ENCODE results near the gene WDR70. TPM values are rescaled to one million over a fixed set of nuclear protein-coding genes. Genes with fewer than 3 reads are reported as not detected.
"Not testable (repeated sequence)": the region's sequence is repeated elsewhere in the genome, so short reads cannot be mapped to it uniquely, and the experiment has no call there.

WDR70 gene
- polyA plus RNA-seq (2012; ENCODE audit: low read depth, missing spikeins) = 25.3 TPM

DNA sequence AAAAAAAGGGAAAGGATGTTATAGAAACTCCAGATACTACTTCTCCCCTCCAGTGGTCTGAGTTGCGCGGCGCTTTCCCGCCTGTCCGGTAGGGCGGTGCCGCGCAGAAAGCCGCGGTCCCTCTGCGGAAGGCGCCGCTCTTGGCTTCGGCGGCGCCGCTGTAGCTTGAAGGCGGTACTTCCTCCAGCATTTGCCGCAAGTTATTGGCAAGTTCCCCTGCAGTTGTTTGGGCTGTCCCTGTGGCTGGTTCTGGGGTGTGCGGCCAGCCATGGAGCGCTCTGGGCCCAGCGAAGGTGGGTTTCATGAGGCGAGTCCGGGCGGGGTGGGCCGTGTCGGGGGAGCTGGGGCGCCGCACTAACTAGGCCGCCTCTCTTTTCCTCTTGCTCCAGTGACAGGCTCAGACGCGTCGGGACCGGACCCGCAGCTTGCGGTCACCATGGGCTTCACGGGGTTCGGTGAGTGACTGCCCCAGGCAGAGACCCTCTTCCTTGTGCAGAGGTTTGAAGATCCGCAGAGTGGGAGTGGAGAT lies at the start of gene WDR70:
WDR70 (plus strand) TSS at position 219 of the 529 bp plus-strand sequence; CDS start at position 269, 50 bp downstream.
- DNase-seq (ENCODE audit: insufficient read length, low spot score) (peak; percentile 61), FAIRE-seq (peak; percentile 96)
- peak; percentile 80 for TF ChIP-seq POLR2AphosphoS5 (IDR thresholded peaks at IDR 0.05; ENCODE audit: low read depth, low read length)
- TF ChIP-seq TAF1 (IDR thresholded peaks at IDR 0.05; ENCODE audit: low read depth, low read length) = peak; percentile 80
- peak; percentile 80 for TF ChIP-seq POLR2A (IDR thresholded peaks at IDR 0.05; ENCODE audit: low read depth, low read length)
- TF ChIP-seq SPI1 (IDR thresholded peaks at IDR 0.05; ENCODE audit: low read depth, low read length) = peak; percentile 16; the same call in 1 of the 2 replicates

DNA sequence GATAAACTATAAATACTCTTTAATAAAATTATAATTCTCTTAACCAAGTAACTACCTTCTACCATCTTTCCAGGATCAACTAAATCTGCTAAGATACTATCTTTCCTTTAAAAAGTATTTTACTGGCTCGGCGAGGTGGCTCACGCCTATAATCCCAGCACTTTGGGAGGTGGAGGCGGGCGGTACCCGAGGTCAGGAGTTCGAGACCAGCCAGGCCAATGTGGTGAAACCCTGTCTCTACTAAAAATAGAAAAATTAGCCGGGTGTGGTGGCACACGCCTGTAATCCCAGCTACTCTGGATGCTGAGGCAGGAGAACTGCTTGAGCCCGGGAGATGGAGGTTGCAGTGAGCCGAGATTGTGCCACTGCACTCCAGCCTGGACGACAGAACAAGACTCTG lies 44.4 kb upstream of the WDR70 start:
- not testable (repeated sequence) for DNase-seq (ENCODE audit: insufficient read length, low spot score); FAIRE-seq

- not testable (repeated sequence) for FAIRE-seq
These were observed 36.4 kb upstream of the WDR70 start for GRCh38 chr5:37342741-37343140.

DNA sequence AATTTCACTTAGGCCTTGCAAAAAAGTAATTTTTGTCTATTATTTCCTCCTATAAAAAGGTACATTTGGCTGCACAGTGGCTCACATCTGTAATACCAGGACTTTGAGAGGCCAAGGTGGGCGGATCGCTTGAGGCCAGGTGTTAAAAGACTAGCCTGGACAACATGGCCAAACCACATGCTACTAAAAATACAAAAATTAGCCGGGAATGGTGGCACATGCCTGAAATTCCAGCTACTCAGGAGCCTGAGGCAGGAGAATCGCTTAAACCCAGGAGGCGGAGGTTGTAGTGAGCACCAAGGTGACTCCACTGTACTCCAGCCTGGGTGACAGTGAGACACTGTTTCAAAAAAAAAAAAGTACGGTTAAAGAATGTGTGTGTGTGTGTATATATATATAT lies 24.0 kb upstream of the WDR70 start:
- DNase-seq (ENCODE audit: insufficient read length, low spot score) = no peak
- FAIRE-seq = no peak

More at GRCh38 chr5:37342741-37343140, 36.4 kb upstream of the WDR70 start:
- DNase-seq (ENCODE audit: insufficient read length, low spot score) = not testable (repeated sequence)

DNA sequence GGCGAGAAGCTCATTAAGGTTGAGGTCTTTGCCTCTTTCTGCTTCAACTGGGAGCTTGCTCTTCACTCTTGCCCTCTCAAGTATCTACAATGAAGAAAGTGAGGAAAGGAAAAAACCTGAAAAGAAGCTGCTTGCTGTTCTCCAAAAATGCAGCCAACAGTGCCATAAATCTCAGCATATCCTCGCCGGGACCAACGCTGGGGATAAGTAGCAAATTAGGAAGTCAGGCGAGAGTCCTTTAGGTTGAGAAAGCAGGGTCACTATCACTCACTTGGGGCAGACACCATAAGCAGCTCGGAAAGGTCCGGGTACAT lies 8.6 kb upstream of the WDR70 start:
- no peak for TF ChIP-seq POLR2AphosphoS5 (IDR thresholded peaks at IDR 0.05; ENCODE audit: low read depth, low read length)
- TF ChIP-seq TAF1 (IDR thresholded peaks at IDR 0.05; ENCODE audit: low read depth, low read length) = no peak
- TF ChIP-seq POLR2A (IDR thresholded peaks at IDR 0.05; ENCODE audit: low read depth, low read length) = no peak
- TF ChIP-seq SPI1 (IDR thresholded peaks at IDR 0.05; ENCODE audit: low read depth, low read length) = no peak
- no peak for TF ChIP-seq POU2F2 (IDR thresholded peaks at IDR 0.05; ENCODE audit: low read depth, low read length)
- TF ChIP-seq PAX5 (IDR thresholded peaks at IDR 0.05; ENCODE audit: insufficient read depth, low read length, severe bottlenecking) = no peak
- FAIRE-seq = no peak
- no peak for DNase-seq (ENCODE audit: insufficient read length, low spot score)

More for the DNA sequence above, 24.0 kb upstream of the WDR70 start:
- TF ChIP-seq POLR2A (IDR thresholded peaks at IDR 0.05; ENCODE audit: low read depth, low read length) (no peak), POU2F2 (IDR thresholded peaks at IDR 0.05; ENCODE audit: low read depth, low read length) (no peak), SPI1 (IDR thresholded peaks at IDR 0.05; ENCODE audit: low read depth, low read length) (no peak), PAX5 (IDR thresholded peaks at IDR 0.05; ENCODE audit: insufficient read depth, low read length, severe bottlenecking) (no peak), TAF1 (IDR thresholded peaks at IDR 0.05; ENCODE audit: low read depth, low read length) (no peak), POLR2AphosphoS5 (IDR thresholded peaks at IDR 0.05; ENCODE audit: low read depth, low read length) (no peak)

DNA sequence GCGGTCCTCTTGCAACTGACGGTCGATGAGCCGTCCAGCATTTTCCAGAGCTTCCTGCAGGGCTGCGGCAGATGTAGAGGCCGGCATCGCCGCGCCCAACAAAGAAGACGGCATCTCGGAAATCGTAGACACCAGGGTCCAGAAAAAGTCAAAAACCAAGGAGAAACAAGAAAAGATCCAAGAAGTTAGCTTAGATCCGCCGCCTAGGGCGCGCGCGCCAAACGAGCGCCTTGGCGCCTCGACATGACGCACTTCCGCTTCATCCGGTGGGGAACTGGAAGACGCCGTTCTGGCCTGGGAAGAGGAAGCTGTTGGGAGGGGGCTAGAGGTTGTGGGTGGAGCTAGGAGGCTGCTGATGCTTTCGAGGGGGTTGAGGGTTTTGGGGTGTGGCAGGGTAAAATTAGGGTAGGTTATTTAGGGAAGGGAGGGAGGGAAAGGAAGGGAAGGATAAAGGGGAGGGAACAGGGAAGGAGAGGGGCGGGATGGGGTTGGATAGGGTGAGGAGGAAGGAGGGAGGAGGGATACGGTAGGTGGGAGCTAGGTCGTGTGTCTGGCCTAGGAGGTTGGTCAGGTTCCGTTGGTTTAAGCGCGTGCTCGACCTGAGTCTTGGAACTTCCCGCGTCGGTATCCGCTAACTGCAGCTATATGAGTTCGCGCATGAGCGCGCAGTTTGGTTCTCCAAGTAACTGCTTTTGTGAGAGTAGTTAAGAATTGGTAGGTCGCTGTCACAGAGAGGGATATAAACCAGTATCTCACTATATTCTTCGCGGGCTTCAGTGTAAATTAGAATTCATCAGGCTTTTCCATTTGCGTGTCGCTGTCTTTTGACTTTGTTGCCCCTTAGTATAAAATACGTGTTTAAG lies 8.0 kb upstream of the WDR70 start, which contains the start of gene NUP155:
NUP155 (minus strand) TSS at position 243 of the 863 bp plus-strand sequence; CDS start at position 114, 129 bp downstream.
- TF ChIP-seq PAX5 (IDR thresholded peaks at IDR 0.05; ENCODE audit: insufficient read depth, low read length, severe bottlenecking) = peak; percentile 23
- no peak; the same call in 1 of the 2 replicates for TF ChIP-seq POU2F2 (IDR thresholded peaks at IDR 0.05; ENCODE audit: low read depth, low read length)
- peak; percentile 94 for TF ChIP-seq POLR2A (IDR thresholded peaks at IDR 0.05; ENCODE audit: low read depth, low read length)
- TF ChIP-seq SPI1 (IDR thresholded peaks at IDR 0.05; ENCODE audit: low read depth, low read length) = peak; percentile 84
- TF ChIP-seq POLR2AphosphoS5 (IDR thresholded peaks at IDR 0.05; ENCODE audit: low read depth, low read length) = peak; percentile 93
- peak; percentile 85 for TF ChIP-seq TAF1 (IDR thresholded peaks at IDR 0.05; ENCODE audit: low read depth, low read length)
- DNase-seq (ENCODE audit: insufficient read length, low spot score) (peak; percentile 75), FAIRE-seq (peak; percentile 98)

DNA sequence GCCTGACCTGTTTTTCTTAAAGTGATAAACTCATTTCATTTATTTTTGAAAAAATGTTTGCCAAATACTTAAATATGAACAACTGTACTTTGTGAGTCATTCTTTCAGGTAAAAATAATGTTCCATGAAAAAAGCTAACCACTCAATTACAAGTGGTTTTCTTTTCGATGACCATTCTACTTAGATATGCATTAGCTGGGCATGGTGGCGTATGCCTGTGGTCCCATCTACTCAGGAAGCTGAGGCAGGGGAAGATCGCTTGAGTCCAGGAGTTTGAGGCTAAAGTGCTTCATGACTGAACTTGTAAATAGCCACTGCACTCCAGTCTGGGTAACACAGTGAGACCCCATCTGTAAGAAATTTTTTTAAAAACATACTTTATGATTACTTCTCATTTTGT lies 4.0 kb upstream of the WDR70 start:
- TF ChIP-seq POLR2AphosphoS5 (IDR thresholded peaks at IDR 0.05; ENCODE audit: low read depth, low read length) (no peak), POLR2A (IDR thresholded peaks at IDR 0.05; ENCODE audit: low read depth, low read length) (no peak)
- DNase-seq (ENCODE audit: insufficient read length, low spot score) (no peak), FAIRE-seq (no peak)

GRCh38 chr5:37378066-37378465 lies 1.1 kb upstream of the WDR70 start:
- not testable (repeated sequence) for DNase-seq (ENCODE audit: insufficient read length, low spot score); FAIRE-seq

DNA sequence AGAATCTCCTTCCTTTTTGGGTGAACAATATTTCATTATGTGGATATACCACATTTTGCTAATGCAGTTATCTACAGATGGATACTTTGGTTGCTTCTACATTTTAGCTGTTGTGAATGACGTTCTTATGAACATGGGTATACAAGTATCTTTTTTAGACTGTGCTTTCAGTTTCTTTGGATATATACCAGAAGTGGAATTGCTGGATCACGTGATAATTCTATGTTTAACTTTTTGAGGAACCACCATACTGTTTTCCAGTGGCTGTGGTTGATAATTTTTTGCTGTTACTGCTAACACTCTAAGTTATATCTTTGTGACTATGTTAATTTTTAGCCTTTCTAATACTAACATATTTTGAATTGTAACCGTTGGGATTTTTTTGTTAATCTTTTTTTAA lies 12.5 kb downstream of the WDR70 start:
- no peak for DNase-seq (ENCODE audit: insufficient read length, low spot score)
- TF ChIP-seq POLR2A (IDR thresholded peaks at IDR 0.05; ENCODE audit: low read depth, low read length) (no peak), PAX5 (IDR thresholded peaks at IDR 0.05; ENCODE audit: insufficient read depth, low read length, severe bottlenecking) (no peak), TAF1 (IDR thresholded peaks at IDR 0.05; ENCODE audit: low read depth, low read length) (no peak)

DNA sequence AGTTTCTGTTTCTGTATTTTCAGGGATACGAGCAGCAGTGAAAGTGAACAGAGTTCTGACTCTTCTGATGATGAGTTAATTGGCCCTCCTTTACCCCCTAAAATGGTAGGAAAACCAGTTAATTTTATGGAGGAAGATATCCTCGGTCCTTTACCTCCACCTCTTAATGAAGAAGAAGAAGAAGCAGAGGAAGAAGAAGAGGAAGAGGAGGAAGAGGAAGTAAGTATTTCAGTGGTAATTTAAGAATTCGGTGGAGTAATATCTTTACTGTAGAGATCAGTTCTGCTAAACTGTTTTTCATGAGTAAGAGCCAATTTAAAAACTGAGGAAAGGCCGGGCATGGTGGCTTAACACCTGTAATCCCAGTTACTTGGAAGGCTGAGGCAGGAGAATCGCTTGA lies 17.2 kb downstream of the WDR70 start:
- DNase-seq (ENCODE audit: insufficient read length, low spot score) = no peak
- no peak for FAIRE-seq
- TF ChIP-seq POLR2A (IDR thresholded peaks at IDR 0.05; ENCODE audit: low read depth, low read length) (no peak), PAX5 (IDR thresholded peaks at IDR 0.05; ENCODE audit: insufficient read depth, low read length, severe bottlenecking) (no peak), POU2F2 (IDR thresholded peaks at IDR 0.05; ENCODE audit: low read depth, low read length) (no peak)

More for the DNA sequence above, 12.5 kb downstream of the WDR70 start:
- FAIRE-seq = no peak

GRCh38 chr5:37400501-37400900 lies 21.4 kb downstream of the WDR70 start:
- TF ChIP-seq PAX5 (IDR thresholded peaks at IDR 0.05; ENCODE audit: insufficient read depth, low read length, severe bottlenecking) (no peak), TAF1 (IDR thresholded peaks at IDR 0.05; ENCODE audit: low read depth, low read length) (no peak), POU2F2 (IDR thresholded peaks at IDR 0.05; ENCODE audit: low read depth, low read length) (no peak), SPI1 (IDR thresholded peaks at IDR 0.05; ENCODE audit: low read depth, low read length) (no peak), POLR2A (IDR thresholded peaks at IDR 0.05; ENCODE audit: low read depth, low read length) (no peak), POLR2AphosphoS5 (IDR thresholded peaks at IDR 0.05; ENCODE audit: low read depth, low read length) (no peak)
- FAIRE-seq = no peak
- DNase-seq (ENCODE audit: insufficient read length, low spot score) = no peak

Data from GM12891 (cell line).